Measurements from ENCODE around the gene PKP1.

The PKP1 gene

GRCh38 chr1:201275253-201275666 is 8.0 kb upstream of the PKP1 start:
- no peak overlapping the region for H3K4me3 ChIP-seq (ENCODE audit: low read depth, low read length)
- DNase-seq (ENCODE audit: low read depth): peak; percentile 40

DNA sequence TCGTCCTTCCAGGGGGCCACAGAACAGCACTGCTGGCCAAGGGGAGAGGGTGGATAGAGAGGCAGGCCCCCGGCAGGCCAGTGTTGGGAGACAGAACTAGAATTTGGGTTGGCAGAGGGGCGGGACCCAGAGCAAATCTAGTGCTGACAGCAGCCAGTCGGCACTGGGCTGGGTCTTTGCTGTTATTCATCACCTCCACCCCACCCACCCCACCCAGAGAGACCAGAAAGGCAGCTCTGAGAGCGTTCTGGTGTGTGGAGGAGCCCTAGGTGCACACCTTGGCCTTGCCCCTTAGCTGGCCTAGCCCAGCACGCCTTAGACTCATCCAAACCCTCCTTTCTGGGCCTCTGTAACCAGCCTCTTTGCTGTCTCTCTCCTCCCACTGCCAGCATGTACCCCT is 6.4 kb upstream of the PKP1 start:
- DNase-seq (ENCODE audit: low read depth): no peak
- H3K4me3 ChIP-seq (ENCODE audit: low read depth, low read length): no peak overlapping the region

GRCh38 chr1:201277441-201277840 is 5.9 kb upstream of the PKP1 start:
- no peak for DNase-seq (ENCODE audit: low read depth)
- H3K4me3 ChIP-seq (ENCODE audit: low read depth, low read length): no peak overlapping the region

GRCh38 chr1:201279313-201279712 is 4.0 kb upstream of the PKP1 start:
- DNase-seq (ENCODE audit: low read depth): no peak
- no peak overlapping the region for H3K4me3 ChIP-seq (ENCODE audit: low read depth, low read length)

DNA sequence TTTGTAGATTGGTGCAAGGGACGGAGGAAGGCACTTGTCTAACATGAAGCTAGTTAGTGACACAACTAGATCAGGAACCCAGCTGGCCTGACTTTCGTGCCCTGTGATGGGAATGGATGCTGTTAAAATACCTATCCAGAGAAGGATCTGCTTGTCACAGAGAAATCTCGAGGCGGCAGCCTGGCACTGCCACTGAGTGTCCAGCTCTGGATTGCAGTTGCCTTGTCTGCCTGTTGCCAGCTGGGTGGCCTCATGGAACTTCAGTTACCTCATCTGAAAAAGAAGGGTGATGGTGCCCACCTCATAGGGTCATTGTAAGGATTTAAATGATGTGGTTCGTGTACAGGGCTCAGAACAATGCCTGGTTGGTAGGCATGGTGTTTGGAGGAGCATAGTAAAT is 2.4 kb upstream of the PKP1 start:
- DNase-seq (ENCODE audit: low read depth): no peak
- H3K4me3 ChIP-seq (ENCODE audit: low read depth, low read length): no peak overlapping the region

- no peak for DNase-seq (ENCODE audit: low read depth)
- no peak overlapping the region for H3K4me3 ChIP-seq (ENCODE audit: low read depth, low read length)
These were observed 1.7 kb upstream of the PKP1 start for GRCh38 chr1:201281573-201281972.

GRCh38 chr1:201282216-201282615 is 1.1 kb upstream of the PKP1 start:
- DNase-seq (ENCODE audit: low read depth): no peak
- no peak overlapping the region for H3K4me3 ChIP-seq (ENCODE audit: low read depth, low read length)

GRCh38 chr1:201283836-201284553 is 689 bp downstream of the PKP1 start:
- H3K4me3 ChIP-seq (ENCODE audit: low read depth, low read length): peak overlapping the region; percentile 32

DNA sequence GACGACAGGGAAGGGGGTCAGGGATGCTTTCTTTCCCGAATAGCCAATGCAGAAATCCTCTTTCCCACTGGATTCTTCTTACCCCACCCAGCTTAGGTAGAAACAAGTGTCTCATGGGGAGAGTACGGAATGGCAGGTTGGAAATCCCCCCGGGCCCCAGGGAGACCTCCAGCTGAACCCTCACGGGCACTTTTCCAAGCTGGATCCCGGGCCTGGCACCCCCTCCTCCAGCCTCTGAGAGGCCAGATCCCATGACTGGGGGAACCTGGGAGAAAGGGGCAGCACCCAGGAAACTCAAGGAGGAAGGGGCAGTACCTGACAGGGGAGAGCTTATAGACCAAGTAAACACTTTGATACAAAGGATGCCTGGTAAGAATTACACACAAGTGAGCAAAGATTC is 1.3 kb downstream of the PKP1 start:
- no peak overlapping the region for H3K4me3 ChIP-seq (ENCODE audit: low read depth, low read length)
- DNase-seq (ENCODE audit: low read depth): no peak

More at GRCh38 chr1:201283836-201284553, 689 bp downstream of the PKP1 start:
- no peak for DNase-seq (ENCODE audit: low read depth)

- DNase-seq (ENCODE audit: low read depth): no peak
- no peak overlapping the region for H3K4me3 ChIP-seq (ENCODE audit: low read depth, low read length)
These were observed 2.5 kb downstream of the PKP1 start for GRCh38 chr1:201285846-201286245.

GRCh38 chr1:201286445-201286844 is 3.1 kb downstream of the PKP1 start:
- DNase-seq (ENCODE audit: low read depth): no peak
- H3K4me3 ChIP-seq (ENCODE audit: low read depth, low read length): no peak overlapping the region

DNA sequence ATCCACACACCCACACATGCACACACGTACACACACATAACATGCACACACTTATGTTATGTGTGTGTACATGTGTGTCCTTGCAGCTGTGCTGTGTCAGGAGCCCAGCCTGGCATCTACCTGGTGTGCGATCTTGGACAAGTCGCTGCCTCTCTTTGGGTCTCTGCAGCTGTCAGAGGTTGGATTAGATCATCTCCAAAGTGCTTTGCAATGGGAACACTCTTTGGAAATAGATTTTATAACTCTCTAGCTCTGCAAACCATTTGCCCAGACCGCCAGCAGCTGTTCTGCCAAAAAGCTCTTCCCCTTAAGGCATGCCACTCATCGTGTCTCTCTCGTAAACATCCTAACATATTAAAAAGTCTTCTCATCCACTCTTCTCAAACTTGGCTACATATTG is 4.7 kb downstream of the PKP1 start:
- DNase-seq (ENCODE audit: low read depth): no peak
- no peak overlapping the region for H3K4me3 ChIP-seq (ENCODE audit: low read depth, low read length)

DNA sequence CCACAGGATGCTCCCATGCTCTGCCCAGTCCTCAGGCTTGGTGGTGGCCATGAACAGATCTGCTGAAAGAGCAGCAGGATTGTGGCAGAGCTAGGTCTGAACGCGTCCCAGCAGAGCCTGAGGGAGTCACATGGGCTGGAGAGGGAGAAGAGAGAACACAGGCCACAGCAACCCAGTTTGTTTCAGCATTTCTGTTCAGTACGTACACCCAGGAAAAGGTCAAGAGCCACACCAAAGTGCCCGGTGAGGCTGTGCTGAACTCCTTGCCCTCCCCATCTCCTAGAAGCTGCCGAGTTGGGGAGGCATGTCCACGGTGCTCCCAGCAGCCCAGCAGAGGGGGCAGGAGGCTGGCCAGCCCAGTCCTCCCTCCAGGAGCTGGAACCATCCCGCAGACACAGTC is 5.5 kb downstream of the PKP1 start:
- H3K4me3 ChIP-seq (ENCODE audit: low read depth, low read length): no peak overlapping the region
- DNase-seq (ENCODE audit: low read depth): no peak

- no peak overlapping the region for H3K4me3 ChIP-seq (ENCODE audit: low read depth, low read length)
- no peak for DNase-seq (ENCODE audit: low read depth)
These were observed 7.2 kb downstream of the PKP1 start for GRCh38 chr1:201290551-201290950.

- no peak for DNase-seq (ENCODE audit: low read depth)
- no peak overlapping the region for H3K4me3 ChIP-seq (ENCODE audit: low read depth, low read length)
These were observed 8.6 kb downstream of the PKP1 start for GRCh38 chr1:201291916-201292315.

- DNase-seq (ENCODE audit: low read depth): no peak
- H3K4me3 ChIP-seq (ENCODE audit: low read depth, low read length): no peak overlapping the region
These were observed 11.6 kb downstream of the PKP1 start for GRCh38 chr1:201294876-201295275.

GRCh38 chr1:201295346-201295745 is 12.0 kb downstream of the PKP1 start:
- DNase-seq (ENCODE audit: low read depth): no peak
- H3K4me3 ChIP-seq (ENCODE audit: low read depth, low read length): no peak overlapping the region

- H3K4me3 ChIP-seq (ENCODE audit: low read depth, low read length): no peak overlapping the region
- DNase-seq (ENCODE audit: low read depth): peak; percentile 45
These were observed 12.6 kb downstream of the PKP1 start for GRCh38 chr1:201295861-201296260.

DNA sequence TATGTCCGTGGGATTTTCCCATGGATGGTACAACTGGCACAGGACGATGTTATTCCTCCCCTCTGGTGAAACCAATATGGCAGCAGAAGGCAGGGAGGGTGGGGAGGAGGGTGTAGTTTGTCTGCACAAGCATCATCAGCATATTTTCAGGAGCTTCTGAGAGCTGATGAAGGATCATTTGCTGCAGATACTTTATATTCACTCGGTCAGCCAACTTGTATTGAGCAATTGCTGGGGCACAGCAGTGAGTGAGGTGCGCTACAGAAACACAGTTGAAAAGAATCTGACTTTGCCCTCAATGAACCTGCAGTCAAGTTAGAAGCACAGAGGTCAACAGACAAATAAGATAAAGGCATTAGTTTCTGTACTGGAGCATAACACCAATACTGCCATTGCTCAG is 13.0 kb downstream of the PKP1 start:
- no peak overlapping the region for H3K4me3 ChIP-seq (ENCODE audit: low read depth, low read length)
- no peak for DNase-seq (ENCODE audit: low read depth)

DNA sequence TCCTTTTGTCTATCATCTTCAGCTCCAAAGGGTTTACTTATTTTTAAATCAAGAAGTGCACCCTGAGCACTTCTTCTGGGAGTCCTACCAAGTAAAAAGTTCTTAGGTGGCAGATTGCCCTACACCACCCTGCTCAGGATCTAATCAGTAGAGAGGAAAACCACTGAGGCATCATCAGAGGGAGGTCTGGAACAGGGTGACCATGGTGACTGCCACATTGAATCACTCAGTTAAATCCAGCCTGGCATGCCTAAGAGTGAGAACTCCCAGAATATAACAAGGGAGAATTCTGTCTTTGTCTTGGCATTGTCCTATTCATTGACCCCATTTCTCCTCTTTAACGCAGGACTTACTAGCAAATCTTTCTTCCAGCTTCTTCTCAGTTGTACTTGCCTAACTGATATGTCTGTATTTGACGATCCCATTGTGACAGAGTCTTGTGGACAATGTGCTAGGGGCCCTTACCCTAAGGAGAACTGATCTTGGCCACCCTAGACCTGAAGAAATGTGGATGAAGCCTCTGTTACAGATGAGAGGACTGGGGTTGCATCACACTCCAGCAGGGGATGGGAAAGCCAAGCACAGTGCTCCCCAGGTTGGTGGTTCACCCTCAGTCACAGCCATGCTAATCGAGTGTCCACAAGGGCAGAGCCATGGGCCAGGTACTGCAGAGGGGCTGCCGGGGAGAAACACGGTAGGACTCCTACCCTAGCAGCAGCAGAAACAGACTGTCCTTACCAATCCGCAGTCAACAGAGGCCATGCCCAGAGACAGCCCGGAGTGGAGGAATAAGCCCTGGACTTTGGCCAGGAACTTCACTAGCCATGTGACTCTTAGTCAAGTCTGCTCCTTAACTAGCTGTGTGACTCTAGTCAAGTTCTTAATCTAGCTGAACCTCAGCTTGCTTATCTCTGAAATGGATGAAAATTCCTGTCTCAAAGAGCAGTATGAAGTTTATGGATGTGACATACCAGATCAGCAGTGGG is 15.4 kb downstream of the PKP1 start:
- H3K4me3 ChIP-seq (ENCODE audit: low read depth, low read length): no peak overlapping the region

GRCh38 chr1:201299968-201300367 is 16.7 kb downstream of the PKP1 start:
- no peak overlapping the region for H3K4me3 ChIP-seq (ENCODE audit: low read depth, low read length)
- no peak for DNase-seq (ENCODE audit: low read depth)

More for the DNA sequence above, 15.4 kb downstream of the PKP1 start:
- no peak for DNase-seq (ENCODE audit: low read depth)

All from skeletal muscle cell (primary cell).